Endothelial cell of umbilical vein (primary cell): Measurements from ENCODE around the gene HES7.

Source experiments
- CTCF ChIP-seq, 2 donors: IDR thresholded peaks; 1 replicate in 1 of 2; 2 replicates in 1 of 2; pipeline ENCODE4 v1.5.1; 2011; ENCODE audit warnings: low read length in 2 of 2, mild to moderate bottlenecking in 2 of 2, moderate library complexity in 2 of 2, control low read depth in 1 of 2, inconsistent platforms in 1 of 2, low read depth in 1 of 2; ENCODE audit not compliant: insufficient read depth in 1 of 2; ENCODE audit errors: extremely low read depth in 1 of 2
- EZH2 ChIP-seq: IDR thresholded peaks from 2 replicates; pipeline ENCODE4 v1.6.1; 2012; ENCODE audit warnings: borderline replicate concordance, low read depth, mild to moderate bottlenecking, moderate library complexity, low read length, inconsistent platforms; ENCODE audit not compliant: severe bottlenecking
- FOS ChIP-seq: IDR thresholded peaks from 2 replicates; pipeline ENCODE4 v1.6.1; 2011; ENCODE audit warnings: mild to moderate bottlenecking, low read length, moderate library complexity, borderline replicate concordance; ENCODE audit not compliant: insufficient read depth
- GATA2 ChIP-seq: IDR thresholded peaks from 2 replicates; pipeline ENCODE4 v1.7.0; 2011; ENCODE audit warnings: low read depth, mild to moderate bottlenecking, moderate library complexity, mixed read lengths, low read length; ENCODE audit not compliant: insufficient read length, insufficient read depth
- JUN ChIP-seq: IDR thresholded peaks from 2 replicates; pipeline ENCODE4 v1.6.1; 2011; ENCODE audit warnings: borderline replicate concordance, low read depth; ENCODE audit not compliant: insufficient read length, insufficient read depth
- MAX ChIP-seq: IDR thresholded peaks from 2 replicates; pipeline ENCODE4 v1.6.1; 2011; ENCODE audit not compliant: insufficient read depth, insufficient read length
- MYC ChIP-seq: IDR thresholded peaks from one replicate; pipeline ENCODE4 v1.6.1; 2011; ENCODE audit warnings: mild to moderate bottlenecking, low read depth, low read length
- POLR2A ChIP-seq: IDR thresholded peaks from 2 replicates; pipeline ENCODE4 v1.6.1; 2012; ENCODE audit warnings: low read depth, mild to moderate bottlenecking, control low read depth, low read length
- POLR2AphosphoS5 ChIP-seq: IDR thresholded peaks from 2 replicates; pipeline ENCODE4 v1.6.1; 2012; ENCODE audit warnings: low read depth, mild to moderate bottlenecking, control low read depth, low read length, moderate library complexity; ENCODE audit not compliant: insufficient read depth

GRCh38 chr17:8128125-8128784 is 4.3 kb upstream of the HES7 start:
- TF ChIP-seq MYC (no peak), CTCF (IDR thresholded peaks at IDR 0.05; ENCODE audit: extremely low read depth in 1 of 2, insufficient read depth in 1 of 2, low read depth in 1 of 2, low read length in 2 of 2) (no peak), POLR2AphosphoS5 (no peak), POLR2A (no peak), EZH2 (no peak), GATA2 (no peak), MAX (no peak), JUN (no peak), FOS (no peak)
